ENCODE measurements around the gene ZNF678.

DNA sequence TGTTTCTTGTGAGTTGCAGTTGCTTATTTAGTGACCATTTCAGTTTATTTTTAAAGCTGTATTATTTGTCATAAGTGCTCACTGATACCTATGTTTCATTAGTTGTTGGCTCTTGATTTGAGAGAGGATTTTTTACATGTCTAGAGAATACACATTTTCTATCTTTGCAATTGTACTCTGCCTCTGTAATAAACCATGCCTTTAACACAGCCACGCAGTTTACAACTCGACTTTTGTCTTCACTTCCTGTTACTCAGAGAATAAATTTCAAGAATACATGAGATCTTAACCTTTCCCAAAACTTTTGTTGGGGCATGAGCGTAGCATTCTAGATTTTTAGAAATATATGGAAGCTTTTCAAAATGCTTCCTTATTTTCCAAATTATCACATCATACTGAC is 14.9 kb upstream of the ZNF678 start:
- TF ChIP-seq, protein P1, sequence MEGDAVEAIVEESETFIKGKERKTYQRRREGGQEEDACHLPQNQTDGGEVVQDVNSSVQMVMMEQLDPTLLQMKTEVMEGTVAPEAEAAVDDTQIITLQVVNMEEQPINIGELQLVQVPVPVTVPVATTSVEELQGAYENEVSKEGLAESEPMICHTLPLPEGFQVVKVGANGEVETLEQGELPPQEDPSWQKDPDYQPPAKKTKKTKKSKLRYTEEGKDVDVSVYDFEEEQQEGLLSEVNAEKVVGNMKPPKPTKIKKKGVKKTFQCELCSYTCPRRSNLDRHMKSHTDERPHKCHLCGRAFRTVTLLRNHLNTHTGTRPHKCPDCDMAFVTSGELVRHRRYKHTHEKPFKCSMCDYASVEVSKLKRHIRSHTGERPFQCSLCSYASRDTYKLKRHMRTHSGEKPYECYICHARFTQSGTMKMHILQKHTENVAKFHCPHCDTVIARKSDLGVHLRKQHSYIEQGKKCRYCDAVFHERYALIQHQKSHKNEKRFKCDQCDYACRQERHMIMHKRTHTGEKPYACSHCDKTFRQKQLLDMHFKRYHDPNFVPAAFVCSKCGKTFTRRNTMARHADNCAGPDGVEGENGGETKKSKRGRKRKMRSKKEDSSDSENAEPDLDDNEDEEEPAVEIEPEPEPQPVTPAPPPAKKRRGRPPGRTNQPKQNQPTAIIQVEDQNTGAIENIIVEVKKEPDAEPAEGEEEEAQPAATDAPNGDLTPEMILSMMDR (IDR thresholded peaks at IDR 0.05; ENCODE audit: control extremely low read depth in 1 of 3, insufficient read depth in 1 of 3, low read depth in 1 of 3, low read length in 3 of 3): no peak
- TF ChIP-seq POLR2AphosphoS5 (IDR thresholded peaks at IDR 0.05; ENCODE audit: low read depth, low read length) (no peak), CEBPB (IDR thresholded peaks at IDR 0.05; ENCODE audit: low read depth, low read length) (no peak), EZH2 (IDR thresholded peaks at IDR 0.05; ENCODE audit: low read depth, low read length, severe bottlenecking) (no peak), BCL11A (IDR thresholded peaks at IDR 0.05; ENCODE audit: low read depth in 2 of 2, low read length in 2 of 2) (no peak), GABPA (IDR thresholded peaks at IDR 0.05; ENCODE audit: borderline replicate concordance, insufficient read depth, low read length) (no peak), YY1 (IDR thresholded peaks at IDR 0.05; ENCODE audit: low read depth, low read length) (no peak), POLR2A (IDR thresholded peaks at IDR 0.05; ENCODE audit: control extremely low read depth in 1 of 2, low read depth in 2 of 2, low read length in 2 of 2) (no peak), TAF1 (IDR thresholded peaks at IDR 0.05; ENCODE audit: low read depth, low read length) (no peak), KDM5A (IDR thresholded peaks at IDR 0.05; ENCODE audit: low read length) (no peak), KDM1A (IDR thresholded peaks at IDR 0.05; ENCODE audit: borderline replicate concordance, low read length) (no peak), SUZ12 (IDR thresholded peaks at IDR 0.05; ENCODE audit: low read length) (no peak), RAD21 (IDR thresholded peaks at IDR 0.05 in 1 of 2, conservative IDR thresholded peaks at IDR 0.05 in 1 of 2; ENCODE audit: low read depth in 2 of 2, low read length in 2 of 2) (no peak), RNF2 (IDR thresholded peaks at IDR 0.05; ENCODE audit: borderline replicate concordance, low read depth, low read length, missing control alignments, poor library complexity, severe bottlenecking) (no peak)

Measured in H1 (cell line).